ENCODE data around the gene FAM200B.

DNA sequence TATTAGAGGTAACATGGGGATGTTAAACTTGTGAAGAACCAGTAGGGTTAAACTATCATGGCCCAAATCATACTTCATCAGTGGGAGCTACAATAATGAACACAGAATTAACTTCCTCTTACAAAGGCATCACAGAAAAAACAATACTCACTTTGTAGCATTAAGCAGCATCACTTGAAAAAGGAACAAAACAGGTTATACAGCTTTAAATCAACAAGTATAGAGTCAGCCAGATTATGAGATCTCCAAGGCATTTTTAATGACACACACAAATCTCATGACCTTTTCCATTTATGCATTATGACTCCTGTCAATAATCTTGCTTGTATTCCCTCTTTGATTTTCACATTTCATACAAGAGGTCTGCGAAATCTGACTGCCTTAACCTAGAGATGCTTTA is 44.8 kb upstream of the FAM200B start:
- TF ChIP-seq, protein P1, sequence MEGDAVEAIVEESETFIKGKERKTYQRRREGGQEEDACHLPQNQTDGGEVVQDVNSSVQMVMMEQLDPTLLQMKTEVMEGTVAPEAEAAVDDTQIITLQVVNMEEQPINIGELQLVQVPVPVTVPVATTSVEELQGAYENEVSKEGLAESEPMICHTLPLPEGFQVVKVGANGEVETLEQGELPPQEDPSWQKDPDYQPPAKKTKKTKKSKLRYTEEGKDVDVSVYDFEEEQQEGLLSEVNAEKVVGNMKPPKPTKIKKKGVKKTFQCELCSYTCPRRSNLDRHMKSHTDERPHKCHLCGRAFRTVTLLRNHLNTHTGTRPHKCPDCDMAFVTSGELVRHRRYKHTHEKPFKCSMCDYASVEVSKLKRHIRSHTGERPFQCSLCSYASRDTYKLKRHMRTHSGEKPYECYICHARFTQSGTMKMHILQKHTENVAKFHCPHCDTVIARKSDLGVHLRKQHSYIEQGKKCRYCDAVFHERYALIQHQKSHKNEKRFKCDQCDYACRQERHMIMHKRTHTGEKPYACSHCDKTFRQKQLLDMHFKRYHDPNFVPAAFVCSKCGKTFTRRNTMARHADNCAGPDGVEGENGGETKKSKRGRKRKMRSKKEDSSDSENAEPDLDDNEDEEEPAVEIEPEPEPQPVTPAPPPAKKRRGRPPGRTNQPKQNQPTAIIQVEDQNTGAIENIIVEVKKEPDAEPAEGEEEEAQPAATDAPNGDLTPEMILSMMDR (IDR thresholded peaks at IDR 0.05; ENCODE audit: low read length) = no peak
- TF ChIP-seq EZH2 (IDR thresholded peaks at IDR 0.05; ENCODE audit: borderline replicate concordance, low read length) = no peak

Measured in OCI-LY1 (cell line).